ENCODE data around the gene ZC3H13. TPM values are rescaled to one million over a fixed set of nuclear protein-coding genes. Genes with fewer than 3 reads are reported as not detected.

ZC3H13 gene
- 19.1 and 28.8 TPM in 2 replicates for total RNA-seq

GRCh38 chr13:46052319-46053161 is at the start of gene ZC3H13:
TSS of gene ZC3H13 (minus strand) at chr13:46052746. CDS start at chr13:46045507, 7,239 bp downstream.

Other genes starting within 250 kb of the ZC3H13 start
- gene SIAH3, start 201.0 kb downstream of the ZC3H13 start, total RNA-seq: under 0.01 TPM in 1 of 2 replicates, not detected in the other
- not detected in 2 replicates for gene CPB2, start 52.3 kb upstream of the ZC3H13 start, total RNA-seq
- gene LCP1, start 129.4 kb upstream of the ZC3H13 start, total RNA-seq: 1.1 and 18.5 TPM in 2 replicates
- gene LRRC63, start 159.2 kb upstream of the ZC3H13 start, total RNA-seq: not detected in 2 replicates